OCI-LY3 (cell line): ENCODE data around the gene SMAP2.
"Not testable (repeated sequence)": the region's sequence is repeated elsewhere in the genome, so short reads cannot be mapped to it uniquely, and the experiment has no call there.

Experiments used
- H2AFZ ChIP-seq: fragments of 200-600, 300-600 bp; shearing (Covaris generic); 2 replicates; pipeline ENCODE4 v1.6.0; 2014; ENCODE audit warnings: antibody characterized with exemption, low read depth, low read length
- H3K27ac ChIP-seq: fragments of 200-600, 300-600 bp; sonication (generic); 2 replicates; pipeline ENCODE4 v1.5.1; 2014; ENCODE audit warnings: mild to moderate bottlenecking, low read length, moderate library complexity, mixed read lengths
- H3K27me3 ChIP-seq: fragments of 200-600, 300-600 bp; sonication (generic); 2 replicates; pipeline ENCODE4 v1.6.1; 2014; ENCODE audit warnings: low read depth, low read length, mixed read lengths
- H3K36me3 ChIP-seq: fragments of 200-600, 300-600 bp; sonication (generic); replicated peaks from 2 replicates; pipeline ENCODE3; 2014; ENCODE audit warnings: low read depth, low read length, mixed read lengths
- H3K4me1 ChIP-seq: fragments of 300-600, 200-600 bp; sonication (generic); 2 replicates; pipeline ENCODE4 v1.6.1; 2014; ENCODE audit warnings: low read length, mixed read lengths
- H3K4me2 ChIP-seq: fragments of 200-600, 300-600 bp; sonication (generic); 2 replicates; pipeline ENCODE4 v1.6.1; 2014; ENCODE audit warnings: low read length, mixed read lengths
- H3K4me3 ChIP-seq: fragments of 300-600, 200-600 bp; sonication (generic); 2 replicates; pipeline ENCODE4 v1.5.1; 2014; ENCODE audit warnings: antibody characterized with exemption, mild to moderate bottlenecking, low read length, moderate library complexity
- H3K79me2 ChIP-seq: fragments of 300-600, 200-600 bp; shearing (Covaris generic); 2 replicates; pipeline ENCODE4 v1.6.1; 2014; ENCODE audit warnings: mild to moderate bottlenecking, low read length, mixed read lengths
- H3K9ac ChIP-seq: fragments of 300-600, 200-600 bp; shearing (Covaris generic); 2 replicates; pipeline ENCODE4 v1.6.0; 2014; ENCODE audit warnings: mild to moderate bottlenecking, low read length, moderate library complexity
- H3K9me3 ChIP-seq: fragments of 200-600, 300-600 bp; shearing (Covaris generic); 2 replicates; pipeline ENCODE4 v1.6.1; 2014; ENCODE audit warnings: low read length, mixed read lengths; ENCODE audit not compliant: insufficient read depth
- H4K20me1 ChIP-seq: fragments of 200-600, 300-600 bp; sonication (generic); 2 replicates; pipeline ENCODE4 v1.6.1; 2016; ENCODE audit warnings: low read length, mixed read lengths; ENCODE audit not compliant: insufficient read depth
- EZH2phosphoT487 ChIP-seq: fragments of 200-600 bp; shearing (Covaris generic); IDR thresholded peaks from 2 replicates; pipeline ENCODE4 v1.6.1; 2018; ENCODE audit warnings: antibody characterized with exemption, mixed run types, low read depth
- TF ChIP-seq, protein P1 (sequence below): fragments of 200-600, 300-600 bp; sonication (generic); IDR thresholded peaks from 2 replicates; pipeline ENCODE4 v1.5.1; 2014; ENCODE audit warnings: antibody characterized with exemption, low read length, low read depth

Gene SMAP2

GRCh38 chr1:40373323-40374283 is at the start of gene SMAP2:
Gene SMAP2, plus strand, starts transcription at chr1:40373727. Its CDS starts 394 bp downstream, at chr1:40374121.
- no peaks in the 10 kb centered on the region for H3K27me3 ChIP-seq
- H3K27ac ChIP-seq, result peak within 1 kb of the TSS; percentile 90
- peak within 1 kb of the TSS; percentile 89 for H3K4me2 ChIP-seq
- no peaks in the 10 kb centered on the region; the same call in 1 of the 2 replicates for H4K20me1 ChIP-seq
- peaks cover 8% of the 10 kb centered on the region for H3K36me3 ChIP-seq
- no peaks in the 10 kb centered on the region for H3K9me3 ChIP-seq
- H3K4me1 ChIP-seq, result peaks cover 5% of the 10 kb centered on the region
- H2AFZ ChIP-seq, result peak within 1 kb of the TSS; percentile 74
- peak within 1 kb of the TSS; percentile 96 for H3K9ac ChIP-seq
- peaks cover 51% of the 10 kb centered on the region for H3K79me2 ChIP-seq
- TF ChIP-seq EZH2phosphoT487, result no peak
- TF ChIP-seq, protein P1, sequence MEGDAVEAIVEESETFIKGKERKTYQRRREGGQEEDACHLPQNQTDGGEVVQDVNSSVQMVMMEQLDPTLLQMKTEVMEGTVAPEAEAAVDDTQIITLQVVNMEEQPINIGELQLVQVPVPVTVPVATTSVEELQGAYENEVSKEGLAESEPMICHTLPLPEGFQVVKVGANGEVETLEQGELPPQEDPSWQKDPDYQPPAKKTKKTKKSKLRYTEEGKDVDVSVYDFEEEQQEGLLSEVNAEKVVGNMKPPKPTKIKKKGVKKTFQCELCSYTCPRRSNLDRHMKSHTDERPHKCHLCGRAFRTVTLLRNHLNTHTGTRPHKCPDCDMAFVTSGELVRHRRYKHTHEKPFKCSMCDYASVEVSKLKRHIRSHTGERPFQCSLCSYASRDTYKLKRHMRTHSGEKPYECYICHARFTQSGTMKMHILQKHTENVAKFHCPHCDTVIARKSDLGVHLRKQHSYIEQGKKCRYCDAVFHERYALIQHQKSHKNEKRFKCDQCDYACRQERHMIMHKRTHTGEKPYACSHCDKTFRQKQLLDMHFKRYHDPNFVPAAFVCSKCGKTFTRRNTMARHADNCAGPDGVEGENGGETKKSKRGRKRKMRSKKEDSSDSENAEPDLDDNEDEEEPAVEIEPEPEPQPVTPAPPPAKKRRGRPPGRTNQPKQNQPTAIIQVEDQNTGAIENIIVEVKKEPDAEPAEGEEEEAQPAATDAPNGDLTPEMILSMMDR, result no peak
- H3K4me3 ChIP-seq, result peak within 1 kb of the TSS; percentile 99

GRCh38 chr1:40331403-40331802 is 42.1 kb upstream of the SMAP2 start:
- not testable (repeated sequence) for H3K79me2 ChIP-seq, H3K9me3 ChIP-seq

GRCh38 chr1:40332695-40333094 is 40.8 kb upstream of the SMAP2 start:
- H3K4me2 ChIP-seq, result no peak overlapping the region
- H3K9ac ChIP-seq, result no peak overlapping the region
- H3K9me3 ChIP-seq, result no peaks in the 10 kb centered on the region; the same call in 1 of the 2 replicates
- no peak overlapping the region for H3K27ac ChIP-seq
- H2AFZ ChIP-seq, result no peak overlapping the region
- no peaks in the 10 kb centered on the region for H3K79me2 ChIP-seq
- H3K4me3 ChIP-seq, result no peak overlapping the region
- H4K20me1 ChIP-seq, result no peaks in the 10 kb centered on the region
- H3K4me1 ChIP-seq, result no peaks in the 10 kb centered on the region
- no peaks in the 10 kb centered on the region for H3K27me3 ChIP-seq
- H3K36me3 ChIP-seq, result no peaks in the 10 kb centered on the region
- TF ChIP-seq, protein P1, result no peak
- TF ChIP-seq EZH2phosphoT487, result no peak

More at GRCh38 chr1:40331403-40331802, 42.1 kb upstream of the SMAP2 start:
- not testable (repeated sequence) for H3K27ac ChIP-seq, H3K36me3 ChIP-seq, H2AFZ ChIP-seq, H3K4me1 ChIP-seq, H3K4me3 ChIP-seq, H3K9ac ChIP-seq, H3K4me2 ChIP-seq, H4K20me1 ChIP-seq, H3K27me3 ChIP-seq

DNA sequence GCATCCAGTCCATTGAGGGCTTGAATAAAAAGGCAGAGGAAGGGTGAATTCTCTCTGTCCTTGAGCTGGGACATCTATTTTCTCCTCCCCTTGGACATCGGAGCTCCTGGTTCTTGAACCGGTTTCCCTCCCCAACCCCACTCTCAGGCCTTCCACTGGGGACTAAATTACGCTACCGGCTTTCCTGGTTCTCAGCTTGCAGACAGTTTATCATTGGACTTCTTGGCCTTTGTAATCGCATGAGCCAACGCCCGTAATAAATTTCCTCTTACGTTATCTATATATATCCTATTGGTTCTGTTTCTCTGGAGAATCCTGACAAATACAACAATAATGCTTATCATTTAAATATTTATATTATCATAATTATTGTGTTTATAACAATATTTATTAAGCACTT is 36.1 kb upstream of the SMAP2 start:
- Histone ChIP-seq H3K27ac (no peak overlapping the region), H3K36me3 (no peaks in the 10 kb centered on the region), H3K9me3 (no peaks in the 10 kb centered on the region), H3K4me1 (peaks cover 21% of the 10 kb centered on the region), H3K27me3 (no peaks in the 10 kb centered on the region), H3K9ac (no peak overlapping the region), H2AFZ (no peak overlapping the region), H3K4me2 (no peak overlapping the region), H4K20me1 (no peaks in the 10 kb centered on the region), H3K4me3 (no peak overlapping the region), H3K79me2 (no peaks in the 10 kb centered on the region)
- TF ChIP-seq, protein P1, result no peak
